SHP77 treated with DMSO at 0.1 percent for 48 hours (cell line): ENCODE results near the gene ZNF622.

Source experiments
- DNase-seq: peaks from one replicate; lab custom pipeline; 2025; lab: John Stamatoyannopoulos, UW

Gene ZNF622

DNA sequence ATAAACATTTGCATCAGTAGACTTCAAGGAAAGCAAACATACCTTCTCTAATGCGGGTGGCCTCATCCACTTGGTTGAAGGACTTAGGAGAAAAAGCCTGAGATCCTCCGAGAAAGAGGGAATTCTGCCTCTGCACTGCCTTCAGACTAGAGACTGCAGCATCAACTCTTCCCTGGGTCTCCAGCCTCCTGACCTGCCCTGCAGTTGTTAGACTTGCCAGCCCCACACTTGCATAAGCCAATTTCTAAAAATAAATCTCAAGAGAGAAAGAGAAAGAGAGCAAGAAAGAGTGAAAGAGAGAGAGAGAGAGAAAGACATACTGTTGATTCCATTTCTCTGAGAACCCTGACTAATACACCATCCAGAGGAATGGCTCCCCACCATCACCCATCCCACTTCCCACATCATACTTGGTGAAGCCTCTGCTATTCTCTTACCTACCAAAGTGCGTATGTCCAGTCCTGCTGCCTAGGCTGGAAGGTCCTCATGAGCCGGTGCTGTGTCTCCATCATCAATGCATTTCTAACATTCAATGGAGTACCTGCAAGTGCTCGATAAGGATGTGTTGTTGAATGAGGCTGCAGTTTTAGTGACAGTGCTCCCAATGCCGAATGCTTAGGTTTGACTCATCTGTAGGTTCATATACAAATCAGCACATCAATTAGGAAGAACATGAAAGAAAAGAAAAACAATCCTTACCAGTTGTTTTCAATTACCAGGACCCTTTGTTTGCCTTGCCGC is 35.1 kb downstream of the ZNF622 start:
- DNase-seq, result no peak

DNA sequence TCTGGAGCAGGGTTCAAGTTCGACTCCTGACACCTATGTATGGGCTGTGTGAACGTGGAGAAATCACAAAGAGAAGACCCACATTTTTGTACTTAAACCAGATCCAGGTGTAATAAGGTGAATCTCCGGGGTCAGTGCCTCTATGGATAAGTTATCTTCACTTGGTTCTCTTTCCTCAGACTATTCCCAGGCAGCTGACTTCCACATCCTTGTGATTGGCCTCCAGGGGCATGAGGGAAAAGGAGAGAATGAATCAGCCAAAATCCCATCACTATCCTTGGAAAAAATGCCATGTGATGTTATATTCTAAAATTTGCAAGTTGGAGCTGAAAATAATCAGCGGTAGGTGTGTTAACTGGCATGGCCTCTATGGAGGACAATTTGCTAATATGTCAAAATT is 37.2 kb downstream of the ZNF622 start:
- DNase-seq, result no peak

DNA sequence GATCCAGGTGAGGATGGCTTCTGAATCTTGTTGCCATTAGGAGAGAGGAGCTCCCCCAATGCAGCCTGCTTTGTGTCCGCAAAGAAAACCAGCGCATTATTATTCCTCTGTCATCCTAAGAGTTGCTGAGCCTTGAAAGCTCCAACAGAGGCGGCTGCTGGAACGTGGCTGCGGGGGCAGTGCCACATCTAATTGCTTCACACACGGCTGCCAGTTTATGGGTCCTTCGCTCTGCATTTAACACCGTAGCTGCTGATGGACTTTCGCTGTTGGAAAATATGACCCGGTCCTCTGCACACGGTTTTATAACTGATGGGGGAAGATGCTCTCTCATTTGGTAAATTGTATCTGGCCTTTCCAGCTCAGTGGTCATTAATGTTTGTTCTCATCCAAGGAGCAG is 38.0 kb downstream of the ZNF622 start:
- DNase-seq, result no peak

DNA sequence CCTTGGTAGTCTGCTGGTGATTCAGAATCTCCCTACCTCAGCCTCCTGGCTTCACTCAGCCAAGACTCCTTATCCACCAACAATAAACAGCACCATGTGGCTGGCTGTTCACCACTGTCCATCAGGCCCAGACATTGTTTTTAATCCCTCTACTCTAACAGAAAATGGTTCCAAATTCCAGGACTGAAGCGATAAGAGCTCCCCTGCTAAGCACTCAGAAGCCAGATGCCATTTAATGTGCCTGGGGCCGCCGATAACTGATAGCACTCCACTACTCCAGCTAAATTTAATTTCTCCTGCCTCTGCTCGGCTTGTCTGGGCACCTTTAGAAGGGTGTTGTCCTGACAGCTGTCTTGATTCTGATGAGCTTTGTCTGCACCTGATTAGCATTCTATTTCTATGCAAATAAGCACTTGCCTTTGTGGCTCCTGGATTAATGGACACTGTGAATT is 47.1 kb downstream of the ZNF622 start:
- no peak for DNase-seq

DNA sequence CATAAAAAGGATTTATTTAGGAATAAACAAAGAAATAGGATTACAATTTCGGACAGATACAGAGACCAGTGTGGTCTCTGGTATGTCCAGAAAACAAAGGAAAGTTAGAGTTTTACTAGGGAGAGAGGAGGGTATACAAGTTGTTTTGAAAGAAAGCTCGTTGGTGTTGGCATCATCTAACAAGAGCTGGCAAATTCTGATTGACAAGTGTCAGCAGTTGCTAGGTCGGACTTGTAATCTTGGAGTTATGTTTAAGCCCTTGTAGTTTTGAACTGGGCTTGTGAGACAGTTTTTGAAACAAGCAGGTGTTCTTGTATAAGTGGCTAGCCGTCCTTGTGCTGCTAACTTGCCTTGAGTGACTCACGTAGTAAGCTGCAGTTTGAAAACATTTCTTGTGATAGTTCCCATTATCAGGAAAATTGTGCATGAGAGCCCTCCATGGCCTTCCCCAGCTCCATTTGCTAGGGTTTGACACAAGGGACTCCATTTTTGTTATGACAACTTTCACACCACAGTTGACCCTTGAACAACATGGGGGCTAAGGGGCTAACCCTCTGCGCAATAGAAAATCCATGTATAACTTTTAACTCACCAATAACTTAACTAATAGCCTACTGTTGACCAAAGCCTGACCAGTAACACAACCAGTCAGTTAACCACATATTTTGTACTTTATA is 48.1 kb downstream of the ZNF622 start:
- DNase-seq, result no peak

DNA sequence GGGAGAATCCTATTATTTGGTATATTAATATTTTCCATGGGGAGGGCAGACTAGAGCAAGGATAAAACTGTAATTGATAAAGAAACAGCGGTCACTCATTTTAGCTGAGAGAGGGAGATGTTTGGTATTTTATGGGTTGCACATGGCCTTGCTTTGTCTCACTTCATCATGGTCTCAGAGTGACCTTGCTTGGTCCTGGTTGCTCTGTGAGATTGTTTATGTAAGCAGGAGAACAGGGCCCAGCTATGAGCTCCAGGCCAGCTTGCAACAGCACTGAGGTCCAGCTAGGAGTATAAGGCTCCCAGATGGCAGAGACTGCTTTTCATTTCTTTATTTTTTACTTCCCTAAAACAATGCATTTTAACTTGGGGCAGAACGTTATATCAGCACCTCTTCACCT is 50.7 kb downstream of the ZNF622 start:
- DNase-seq, result no peak

DNA sequence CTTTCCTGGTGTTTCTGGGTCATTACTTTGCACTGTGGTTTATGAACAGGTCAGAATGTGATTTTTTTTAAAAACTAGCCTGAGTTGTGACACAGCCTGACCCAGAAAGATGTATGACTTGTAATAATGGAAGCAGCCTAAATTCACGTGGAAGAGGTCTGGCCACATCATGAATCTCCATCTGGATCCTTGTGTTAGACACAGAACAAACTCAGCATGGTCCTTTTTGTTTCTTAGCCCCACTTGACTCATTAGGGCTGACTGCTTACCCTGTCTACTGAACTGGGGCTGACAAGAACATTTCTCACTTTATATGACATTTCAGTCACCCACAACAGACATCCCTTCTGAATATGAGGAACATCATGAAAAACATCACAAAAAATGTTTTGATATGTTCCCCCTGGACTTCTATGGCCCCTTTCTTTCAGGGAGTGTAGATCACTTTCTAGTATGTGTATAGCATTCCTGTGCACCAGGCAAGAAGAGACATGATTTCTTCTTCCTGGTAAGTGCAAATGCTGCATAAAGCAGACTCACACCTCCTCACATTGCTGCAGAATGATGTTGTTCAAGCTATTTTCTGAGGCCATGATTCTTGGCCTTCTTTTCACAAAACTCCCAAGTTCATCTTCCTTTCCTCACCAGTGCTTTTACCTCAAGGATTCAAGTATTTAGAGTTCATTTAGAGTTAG is 52.3 kb downstream of the ZNF622 start:
- no peak for DNase-seq

DNA sequence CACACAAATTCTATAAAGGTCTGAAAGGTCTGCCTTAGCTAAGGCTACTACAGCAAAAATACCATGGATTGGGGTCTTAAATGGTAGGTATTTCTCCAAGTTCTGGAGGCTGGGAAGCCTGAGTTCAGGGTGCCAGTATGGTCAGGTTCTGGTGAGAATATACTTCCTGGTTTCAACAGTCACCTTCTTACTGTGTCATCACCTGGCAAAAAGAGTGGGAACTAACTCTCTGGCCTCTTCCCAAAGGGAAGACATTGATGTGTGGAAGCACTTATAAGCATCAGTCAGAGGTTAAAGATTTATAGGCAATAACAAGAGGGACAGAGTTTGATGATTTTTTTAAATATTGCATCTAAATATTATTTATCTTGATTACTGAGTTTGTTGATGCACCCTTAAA is 53.0 kb downstream of the ZNF622 start:
- no peak for DNase-seq

DNA sequence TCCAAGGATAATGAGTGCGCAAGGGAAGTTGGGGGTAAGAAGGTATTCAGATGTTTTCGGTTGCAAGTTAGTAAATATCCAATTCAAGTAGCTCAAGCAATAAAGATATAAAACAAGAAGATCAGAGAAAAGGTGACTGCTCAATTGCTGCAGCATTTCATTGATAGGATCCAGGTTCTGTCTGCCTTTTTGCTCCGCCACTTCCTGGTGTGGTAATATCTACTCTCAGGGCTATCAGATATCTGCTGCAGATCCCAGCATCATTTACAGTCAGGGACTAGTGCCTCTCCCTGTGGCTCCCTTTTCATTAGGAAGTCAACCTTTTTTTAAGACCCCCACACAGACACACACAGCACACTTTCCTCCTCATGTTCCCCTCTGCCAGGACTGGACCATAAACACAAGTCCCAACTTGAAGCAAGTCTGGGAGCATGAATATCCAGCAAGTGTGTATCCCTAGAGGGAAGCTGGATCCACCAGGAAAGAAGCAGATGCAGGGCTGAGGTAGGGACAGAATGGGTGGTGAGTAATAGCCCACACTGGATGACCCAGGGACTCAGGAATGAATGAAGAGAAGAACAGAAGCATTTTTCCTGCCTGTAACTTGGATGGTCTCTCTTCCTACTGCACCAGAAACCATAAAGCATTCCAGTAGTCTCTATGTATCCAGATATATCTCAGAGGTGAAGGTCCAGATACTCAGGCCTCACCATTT is 53.7 kb downstream of the ZNF622 start:
- no peak for DNase-seq

DNA sequence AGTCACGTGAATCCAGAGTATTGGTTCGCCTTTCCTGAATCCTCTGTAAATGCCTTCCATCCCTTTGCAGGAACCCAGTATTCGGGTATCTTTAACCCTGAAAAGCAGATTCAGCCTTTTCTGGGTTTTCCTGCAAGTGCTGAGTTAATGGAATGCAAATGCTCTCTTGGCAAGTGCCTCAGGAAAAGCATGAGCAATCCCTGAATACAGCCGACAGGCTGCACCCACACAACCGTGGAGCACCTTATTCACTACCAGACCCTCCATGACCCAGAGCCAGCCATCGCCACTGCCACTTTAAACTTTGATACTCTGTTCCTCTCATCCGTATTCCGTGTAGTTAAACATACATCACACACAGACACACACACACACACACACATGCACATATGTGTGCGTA is 54.4 kb downstream of the ZNF622 start:
- DNase-seq, result no peak

DNA sequence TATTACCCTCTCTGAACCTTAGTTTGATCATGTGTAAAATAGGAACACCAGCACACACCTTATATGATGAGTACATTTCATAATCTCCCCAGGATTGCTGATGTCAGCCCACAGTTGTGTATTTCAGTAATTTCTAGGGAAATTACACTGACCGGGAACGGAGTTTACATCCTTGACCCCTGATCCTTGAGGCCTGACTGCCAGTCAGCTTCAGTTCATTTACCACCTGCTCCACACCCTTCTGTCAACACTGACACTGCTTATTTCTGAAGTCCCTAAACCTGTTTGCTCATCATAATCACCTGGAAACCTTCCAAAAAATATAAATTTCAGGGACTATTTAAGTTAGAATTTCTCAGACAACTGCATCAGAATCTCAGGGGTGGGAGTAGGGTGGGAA is 55.3 kb downstream of the ZNF622 start:
- DNase-seq, result peak; percentile 88

DNA sequence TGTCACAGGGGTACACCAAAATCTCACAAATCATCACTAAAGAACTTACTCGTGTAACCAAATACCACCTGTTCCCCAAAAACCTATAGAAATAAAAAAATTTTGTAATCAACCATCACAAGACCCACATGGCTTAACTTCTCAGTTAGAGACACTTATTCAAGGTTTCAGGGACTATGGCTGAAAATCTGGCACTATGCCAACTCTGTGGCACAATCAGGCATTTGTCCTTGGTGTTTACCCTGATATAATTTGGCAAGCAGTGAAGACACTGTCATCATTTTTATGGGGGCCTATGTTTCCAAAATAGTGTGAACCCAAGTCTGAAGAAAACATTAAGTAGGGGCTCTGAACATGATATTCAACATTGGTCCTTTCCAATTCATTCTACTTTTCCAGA is 59.0 kb downstream of the ZNF622 start:
- no peak for DNase-seq

DNA sequence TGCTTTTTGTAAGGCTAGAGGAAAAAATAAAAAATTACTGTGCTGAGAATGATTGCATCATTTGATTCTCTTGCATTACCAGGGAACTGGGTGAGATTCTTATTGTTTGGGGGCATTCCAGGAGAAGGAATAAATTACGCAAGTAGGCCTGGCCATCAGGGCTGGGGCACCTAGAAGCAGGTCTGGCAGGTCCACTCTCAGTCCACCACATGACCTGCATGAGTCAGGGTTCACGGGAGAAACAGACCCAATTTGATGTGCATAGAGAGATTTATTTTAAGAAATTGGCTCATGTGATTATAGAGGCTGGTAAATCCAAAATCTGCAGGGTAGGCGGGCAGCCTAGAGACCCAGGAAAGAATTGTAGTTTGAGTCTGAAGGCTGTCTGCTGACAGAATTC is 59.6 kb downstream of the ZNF622 start:
- DNase-seq, result no peak
